Measurements from ENCODE around the gene SRSF10.

The SRSF10 gene

DNA sequence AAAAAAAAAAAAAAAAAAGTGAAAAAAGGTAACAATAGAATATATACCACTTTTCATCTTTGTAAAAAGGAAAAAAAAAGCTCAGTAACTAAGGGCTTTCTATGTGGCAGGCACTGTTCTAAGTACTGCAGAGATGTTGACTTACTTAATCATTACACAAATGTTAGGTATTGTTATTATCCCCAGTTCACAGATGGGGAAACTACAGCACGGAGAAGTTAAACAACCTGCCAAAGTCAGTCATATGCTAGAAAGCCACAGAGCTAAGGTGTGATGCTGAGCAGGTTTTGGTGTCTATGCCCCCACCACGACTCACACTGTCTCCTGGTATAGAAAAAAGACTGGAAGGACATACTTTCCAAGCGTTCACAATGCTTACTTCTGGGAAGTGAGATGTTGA is 27.1 kb downstream of the SRSF10 start:
- Histone ChIP-seq H3K27ac (no peak overlapping the region), H3K4me3 (no peak overlapping the region)
- TF ChIP-seq, protein P1, sequence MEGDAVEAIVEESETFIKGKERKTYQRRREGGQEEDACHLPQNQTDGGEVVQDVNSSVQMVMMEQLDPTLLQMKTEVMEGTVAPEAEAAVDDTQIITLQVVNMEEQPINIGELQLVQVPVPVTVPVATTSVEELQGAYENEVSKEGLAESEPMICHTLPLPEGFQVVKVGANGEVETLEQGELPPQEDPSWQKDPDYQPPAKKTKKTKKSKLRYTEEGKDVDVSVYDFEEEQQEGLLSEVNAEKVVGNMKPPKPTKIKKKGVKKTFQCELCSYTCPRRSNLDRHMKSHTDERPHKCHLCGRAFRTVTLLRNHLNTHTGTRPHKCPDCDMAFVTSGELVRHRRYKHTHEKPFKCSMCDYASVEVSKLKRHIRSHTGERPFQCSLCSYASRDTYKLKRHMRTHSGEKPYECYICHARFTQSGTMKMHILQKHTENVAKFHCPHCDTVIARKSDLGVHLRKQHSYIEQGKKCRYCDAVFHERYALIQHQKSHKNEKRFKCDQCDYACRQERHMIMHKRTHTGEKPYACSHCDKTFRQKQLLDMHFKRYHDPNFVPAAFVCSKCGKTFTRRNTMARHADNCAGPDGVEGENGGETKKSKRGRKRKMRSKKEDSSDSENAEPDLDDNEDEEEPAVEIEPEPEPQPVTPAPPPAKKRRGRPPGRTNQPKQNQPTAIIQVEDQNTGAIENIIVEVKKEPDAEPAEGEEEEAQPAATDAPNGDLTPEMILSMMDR (IDR thresholded peaks at IDR 0.05): no peak
- DNase-seq (ENCODE audit: low spot score): no peak

DNA sequence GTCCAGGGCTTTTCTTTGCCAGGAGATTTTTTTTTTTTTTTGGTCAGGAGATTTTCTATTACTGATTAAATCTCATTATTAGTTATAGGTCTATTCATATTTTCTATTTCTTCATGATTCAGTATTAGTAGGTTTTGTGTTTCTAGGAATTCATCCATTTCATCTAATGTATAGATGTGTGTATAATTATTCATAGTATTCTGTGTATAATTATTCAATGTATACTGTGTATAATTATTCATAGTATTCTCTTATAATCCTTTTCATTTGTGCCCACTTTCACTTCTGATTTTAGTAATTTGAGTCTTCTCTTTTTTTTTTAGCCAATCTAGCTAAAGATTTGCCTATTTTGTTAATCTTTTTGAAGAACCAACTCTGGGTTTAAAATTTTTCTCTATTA is 32.8 kb downstream of the SRSF10 start:
- Histone ChIP-seq H3K27ac (no peak overlapping the region), H3K4me3 (no peak overlapping the region)
- no peak for DNase-seq (ENCODE audit: low spot score)
- TF ChIP-seq, protein P1 (IDR thresholded peaks at IDR 0.05): no peak

DNA sequence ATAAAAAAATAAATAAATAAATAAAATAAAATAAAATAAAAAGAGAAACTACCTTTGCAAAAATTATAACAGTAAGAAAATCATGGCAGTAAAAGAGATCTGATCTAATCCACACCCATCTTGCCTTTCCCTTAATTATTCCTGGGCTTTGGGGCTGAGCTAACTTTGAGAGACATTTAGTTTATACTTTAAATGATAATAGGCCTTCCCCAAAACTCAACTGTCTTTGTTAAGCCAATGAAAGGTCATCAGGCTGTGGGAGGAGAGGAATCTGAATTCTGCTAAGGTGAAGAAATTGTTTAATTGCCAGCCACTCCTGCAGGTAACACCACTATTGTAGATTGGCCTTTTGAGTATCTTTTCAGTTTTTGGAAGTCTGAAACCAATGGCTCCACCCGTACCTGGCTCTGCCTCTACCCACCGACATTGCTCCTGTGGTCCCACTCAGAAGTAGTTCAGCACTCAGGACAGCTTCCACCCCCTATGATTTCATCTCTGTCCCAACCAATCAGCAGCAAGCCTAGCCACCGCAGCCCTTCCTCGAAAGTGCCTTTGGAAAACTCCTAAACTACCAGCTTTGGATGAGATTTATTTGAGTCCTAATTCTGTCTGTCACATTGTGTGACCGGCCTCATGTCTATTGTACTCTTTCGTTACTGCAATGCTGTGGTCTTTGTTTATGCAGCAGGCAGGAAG is 43.5 kb downstream of the SRSF10 start:
- no peak overlapping the region for H3K4me3 ChIP-seq
- DNase-seq (ENCODE audit: low spot score): peak; percentile 35
- TF ChIP-seq, protein P1 (IDR thresholded peaks at IDR 0.05): no peak
- no peak overlapping the region for H3K27ac ChIP-seq

DNA sequence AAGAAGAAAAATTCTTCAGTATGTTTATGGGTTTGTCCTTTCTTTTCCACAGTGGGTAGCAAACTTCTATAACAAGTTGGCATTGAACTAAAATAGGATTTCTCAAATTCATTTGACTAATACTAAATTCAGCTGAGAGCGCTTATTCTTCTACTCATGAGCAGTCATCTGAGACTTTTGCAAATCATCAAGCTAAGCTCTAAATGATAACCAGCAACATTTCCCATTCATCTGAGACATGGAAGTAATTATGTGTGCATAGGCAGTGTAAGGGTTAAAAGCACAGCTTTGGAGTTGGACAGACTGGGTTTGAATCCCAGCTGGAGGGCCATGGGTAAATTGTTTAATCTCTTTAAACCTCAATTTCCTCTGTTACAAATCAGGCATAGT is 48.6 kb downstream of the SRSF10 start:
- TF ChIP-seq, protein P1 (IDR thresholded peaks at IDR 0.05): no peak
- no peak for DNase-seq (ENCODE audit: low spot score)
- Histone ChIP-seq H3K4me3 (no peak overlapping the region), H3K27ac (peak overlapping the region; percentile 82 to 85)

DNA sequence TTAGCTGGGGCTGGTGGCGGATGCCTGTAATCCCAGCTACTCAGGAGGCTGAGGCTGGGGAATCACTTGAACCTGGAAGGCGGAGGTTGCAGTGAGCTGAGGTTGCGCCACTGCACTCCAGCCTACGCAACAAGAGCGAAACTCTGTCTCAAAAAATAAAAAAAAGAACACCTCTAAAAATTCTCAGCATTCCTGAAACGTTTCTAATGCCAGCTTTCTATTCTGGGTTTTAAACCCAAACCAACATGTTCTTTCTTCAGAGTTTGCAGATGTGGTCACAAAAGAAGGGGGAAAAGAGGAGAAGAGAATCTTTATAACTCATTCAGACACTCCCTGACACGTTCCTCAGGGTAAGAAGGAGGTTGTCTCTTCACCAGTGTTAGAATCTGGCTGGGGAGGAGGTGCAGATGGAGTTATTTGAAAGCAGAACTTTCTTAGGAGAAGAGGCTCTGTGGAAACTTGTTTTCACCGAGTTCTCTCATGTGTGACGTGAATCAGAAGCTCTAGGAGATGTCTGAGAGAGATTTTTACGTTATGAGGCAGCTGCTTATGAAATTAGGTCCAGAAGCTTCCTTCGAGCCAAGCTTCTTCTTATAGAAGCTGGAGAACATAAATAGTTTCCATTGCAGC is 49.2 kb downstream of the SRSF10 start:
- H3K4me3 ChIP-seq: peak overlapping the region; percentile 47
- TF ChIP-seq, protein P1 (IDR thresholded peaks at IDR 0.05): no peak
- H3K27ac ChIP-seq: peak overlapping the region; percentile 82 to 85
- peak; percentile 71 for DNase-seq (ENCODE audit: low spot score)

DNA sequence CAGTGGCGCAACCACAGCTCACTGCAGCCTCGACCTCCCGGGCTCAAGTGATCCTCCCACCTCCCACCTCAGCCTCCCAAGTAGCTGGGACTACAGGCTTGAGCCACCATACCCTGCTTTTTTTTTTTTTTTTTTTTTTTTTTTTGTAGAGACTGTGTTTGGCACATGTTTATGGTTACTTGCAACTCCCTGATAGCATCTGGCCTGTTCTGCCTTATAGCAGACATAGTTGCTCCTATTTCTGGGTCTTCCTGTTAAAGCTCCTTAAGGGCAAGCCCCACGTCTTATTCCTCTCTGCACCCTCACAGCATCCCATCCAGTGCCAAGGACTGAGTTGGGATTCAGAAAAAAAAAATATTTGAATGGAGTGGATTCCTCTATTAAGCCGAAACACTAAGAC is 49.9 kb downstream of the SRSF10 start:
- no peak overlapping the region for H3K4me3 ChIP-seq
- H3K27ac ChIP-seq: peak overlapping the region; percentile 82 to 85
- no peak for DNase-seq (ENCODE audit: low spot score)
- TF ChIP-seq, protein P1 (IDR thresholded peaks at IDR 0.05): no peak

DNA sequence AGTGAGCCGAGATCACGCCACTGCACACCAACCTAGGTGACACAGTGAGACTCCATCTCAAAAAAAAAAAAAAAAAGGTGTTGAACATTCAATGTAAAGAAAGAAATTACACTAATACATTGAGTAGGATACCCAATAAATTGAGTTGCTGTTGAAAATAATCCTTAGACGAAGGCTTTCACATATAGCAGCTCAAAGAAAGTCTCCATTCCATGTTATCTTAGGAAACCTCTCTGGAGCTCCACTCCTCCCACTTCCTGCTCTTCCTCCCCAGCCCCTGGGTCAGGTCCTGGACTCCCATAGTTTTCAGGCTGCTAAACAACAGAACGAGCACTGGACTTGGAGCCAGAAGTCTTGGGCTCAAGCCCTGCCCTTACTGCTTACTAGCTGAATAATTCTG is 51.3 kb downstream of the SRSF10 start:
- TF ChIP-seq, protein P1 (IDR thresholded peaks at IDR 0.05): no peak
- Histone ChIP-seq H3K27ac (no peak overlapping the region), H3K4me3 (no peak overlapping the region)
- DNase-seq (ENCODE audit: low spot score): no peak

Measured in coronary artery (tissue), 2 donors.